AG08396 (cell line): ENCODE data around the gene ATAD3A.
"Not testable (repeated sequence)": the region's sequence is repeated elsewhere in the genome, so short reads cannot be mapped to it uniquely, and the experiment has no call there.

Source experiments
- DNase-seq: peaks from one replicate; pipeline ENCODE4 v3.0.0; 2012; ENCODE audit warnings: low spot score, mixed read lengths

The ATAD3A gene

GRCh38 chr1:1489861-1490260 lies 22.1 kb upstream of the ATAD3A start:
- no peak for DNase-seq

GRCh38 chr1:1490633-1491230 lies 21.2 kb upstream of the ATAD3A start:
- DNase-seq, result no peak

- no peak for DNase-seq
Measured at GRCh38 chr1:1491601-1492000, 20.4 kb upstream of the ATAD3A start.

- not testable (repeated sequence) for DNase-seq
Measured at GRCh38 chr1:1494311-1494710, 17.7 kb upstream of the ATAD3A start.

GRCh38 chr1:1495461-1495975 lies 16.4 kb upstream of the ATAD3A start:
- DNase-seq, result not testable (repeated sequence)

GRCh38 chr1:1504777-1505365 lies 7.1 kb upstream of the ATAD3A start:
- not testable (repeated sequence) for DNase-seq

- DNase-seq, result not testable (repeated sequence)
Measured at GRCh38 chr1:1505366-1505798, 6.6 kb upstream of the ATAD3A start.

- DNase-seq, result not testable (repeated sequence)
Measured at GRCh38 chr1:1505801-1506200, 6.2 kb upstream of the ATAD3A start.

- no peak for DNase-seq
Measured at GRCh38 chr1:1507305-1507704, 4.7 kb upstream of the ATAD3A start.

GRCh38 chr1:1508775-1509464 lies 3.0 kb upstream of the ATAD3A start:
- DNase-seq, result not testable (repeated sequence)

- DNase-seq, result not testable (repeated sequence)
Measured at GRCh38 chr1:1509465-1509850, 2.5 kb upstream of the ATAD3A start.

- DNase-seq, result no peak
Measured at GRCh38 chr1:1510912-1511532, 940 bp upstream of the ATAD3A start.

GRCh38 chr1:1512425-1512824 lies 463 bp downstream of the ATAD3A start:
- DNase-seq, result not testable (repeated sequence)

- not testable (repeated sequence) for DNase-seq
Measured at GRCh38 chr1:1513675-1514074, 1.7 kb downstream of the ATAD3A start.

GRCh38 chr1:1514376-1514775 lies 2.4 kb downstream of the ATAD3A start:
- not testable (repeated sequence) for DNase-seq

- not testable (repeated sequence) for DNase-seq
Measured at GRCh38 chr1:1516923-1517322, 5.0 kb downstream of the ATAD3A start.

GRCh38 chr1:1517973-1518620 lies 6.1 kb downstream of the ATAD3A start:
- no peak for DNase-seq

GRCh38 chr1:1518621-1519007 lies 6.7 kb downstream of the ATAD3A start:
- not testable (repeated sequence) for DNase-seq

GRCh38 chr1:1519805-1520505 lies 8.0 kb downstream of the ATAD3A start:
- not testable (repeated sequence) for DNase-seq

GRCh38 chr1:1521331-1521730 lies 9.4 kb downstream of the ATAD3A start:
- no peak for DNase-seq

- DNase-seq, result not testable (repeated sequence)
Measured at GRCh38 chr1:1522536-1522935, 10.6 kb downstream of the ATAD3A start.
